Effector CD8-positive, alpha-beta T cell (primary cell): ENCODE measurements around the gene ACVRL1.
"Not testable (repeated sequence)": the region's sequence is repeated elsewhere in the genome, so short reads cannot be mapped to it uniquely, and the experiment has no call there.

Experiments
- DNase-seq: peaks from one replicate; lab custom pipeline; 2025; lab: John Stamatoyannopoulos, UW

Gene ACVRL1

GRCh38 chr12:51874000-51874399 lies 33.3 kb upstream of the ACVRL1 start:
- no peak for DNase-seq

DNA sequence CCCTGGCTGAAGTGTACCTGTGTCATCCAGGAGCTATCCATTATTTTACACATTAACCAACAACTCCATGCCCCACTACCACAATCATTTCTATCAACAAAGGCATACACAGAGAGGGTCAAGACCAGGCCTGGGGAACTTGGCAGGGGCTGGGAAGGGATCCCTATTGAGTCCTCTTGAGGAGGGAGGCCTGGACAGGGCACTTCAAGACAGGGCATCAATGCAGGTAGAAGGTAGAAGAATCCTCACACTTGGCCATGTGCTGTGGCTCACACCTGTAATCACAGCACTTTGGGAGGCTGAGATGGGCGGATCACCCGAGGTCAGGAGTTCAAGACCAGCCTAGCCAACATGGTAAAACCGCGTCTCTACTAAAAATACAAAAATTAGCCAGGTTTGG lies 32.8 kb upstream of the ACVRL1 start:
- no peak for DNase-seq

GRCh38 chr12:51879102-51879501 lies 28.2 kb upstream of the ACVRL1 start:
- no peak for DNase-seq

GRCh38 chr12:51883295-51883694 lies 24.0 kb upstream of the ACVRL1 start:
- DNase-seq = no peak

DNA sequence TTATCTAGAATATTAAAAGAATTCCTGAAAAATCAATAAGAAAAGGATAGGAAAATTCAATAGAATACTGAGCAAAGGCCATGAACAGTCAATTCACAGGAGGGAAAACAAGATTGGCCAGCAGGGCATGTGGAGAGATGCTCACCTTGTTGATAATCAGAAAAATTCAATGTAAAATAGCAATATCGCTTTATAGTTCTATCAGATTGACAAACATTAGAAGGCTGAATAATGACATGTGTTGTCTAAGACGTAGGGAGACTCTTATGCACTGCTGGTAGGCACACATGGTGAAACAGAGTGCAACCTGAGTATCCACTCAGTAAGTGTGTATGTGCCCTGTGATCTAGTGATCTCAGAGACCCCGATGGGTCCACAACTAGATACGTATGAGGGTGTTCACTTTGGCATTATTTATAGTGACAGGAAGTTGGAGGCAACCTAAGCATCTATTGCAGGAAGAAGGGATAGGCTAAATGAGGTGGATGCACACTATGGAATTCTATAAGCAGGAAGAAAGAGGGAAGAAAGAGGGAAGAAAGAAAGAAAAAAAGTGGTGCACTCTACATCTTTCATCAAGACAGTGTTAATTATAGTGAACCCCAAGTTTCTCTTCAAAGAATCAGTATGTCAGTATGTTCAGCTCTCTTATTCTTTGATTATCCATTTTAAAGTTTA lies 23.2 kb upstream of the ACVRL1 start:
- DNase-seq = no peak

- DNase-seq = no peak
Observed at GRCh38 chr12:51884676-51885229, 22.6 kb upstream of the ACVRL1 start.

GRCh38 chr12:51885294-51886020 lies 21.8 kb upstream of the ACVRL1 start:
- DNase-seq = not testable (repeated sequence)

DNA sequence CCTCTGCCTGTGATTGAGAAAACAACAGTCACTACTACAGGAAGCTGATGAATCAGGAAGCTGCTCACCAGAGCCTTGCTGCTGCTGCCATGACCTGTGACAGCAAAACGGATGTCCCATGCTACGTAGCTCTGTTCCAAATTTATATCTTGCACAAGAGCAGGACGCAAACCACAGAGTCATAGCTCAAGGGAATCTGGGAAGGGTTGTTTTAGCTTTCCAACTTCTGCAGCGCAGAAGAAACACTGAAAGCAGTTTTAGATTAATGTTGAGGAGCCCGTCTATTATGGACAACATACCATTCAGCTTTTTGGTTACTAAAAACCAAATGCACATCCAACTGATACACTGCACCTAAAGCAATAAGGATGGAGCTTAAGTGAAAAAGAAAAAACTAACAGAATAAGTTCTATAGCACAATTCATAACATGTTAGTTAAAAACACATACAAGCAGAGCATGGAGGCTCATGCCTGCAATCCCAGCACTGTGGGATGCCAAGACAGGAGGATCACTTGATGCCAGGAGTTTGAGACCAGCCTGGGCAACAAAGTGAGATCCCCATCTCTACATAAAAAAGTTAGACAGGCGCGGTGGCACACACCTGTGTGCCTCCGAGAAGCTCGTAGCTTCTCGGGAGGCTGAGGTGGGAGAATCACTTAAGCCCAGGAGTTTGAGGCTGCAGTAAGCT lies 21.1 kb upstream of the ACVRL1 start:
- no peak for DNase-seq

DNA sequence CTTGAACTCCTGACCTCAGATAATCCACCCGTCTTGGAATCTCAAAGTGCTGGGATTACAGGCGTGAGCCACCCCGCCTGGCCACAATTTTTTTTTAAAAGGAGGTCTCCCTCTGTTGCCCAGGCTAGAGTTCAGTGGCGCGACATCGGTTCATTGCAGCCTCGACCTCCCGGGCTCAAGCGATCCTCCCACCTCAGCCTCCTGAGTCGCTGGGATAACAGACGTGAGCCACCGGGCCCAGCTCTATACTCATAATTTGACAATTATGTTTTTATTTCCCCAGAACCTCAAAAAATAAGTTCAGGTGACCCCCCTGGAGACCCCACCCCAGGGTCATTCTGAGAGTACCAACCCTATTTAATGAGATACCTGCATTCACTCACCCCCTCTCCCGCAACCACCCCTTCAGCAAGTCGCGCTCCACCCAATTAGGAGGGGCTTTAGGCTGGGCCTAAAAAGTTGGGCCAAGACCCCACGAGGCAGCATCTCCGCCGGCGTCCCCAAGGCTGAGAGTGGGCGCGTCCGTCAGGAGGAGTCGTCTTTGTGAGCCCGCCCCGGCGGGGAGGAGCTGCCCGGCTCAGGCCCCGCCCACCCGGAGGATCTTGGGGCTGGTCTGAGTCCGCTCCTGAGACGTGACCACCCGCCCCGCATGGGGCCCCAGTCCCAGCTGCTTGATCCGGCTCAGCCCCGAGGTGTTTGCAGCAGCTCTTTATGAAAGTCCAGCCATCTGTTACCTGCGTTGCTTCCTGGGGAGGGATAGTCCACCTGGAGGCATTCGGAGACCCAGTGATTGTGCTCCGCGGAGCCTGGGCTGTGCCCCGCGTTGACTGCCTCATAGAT lies 19.6 kb upstream of the ACVRL1 start, which contains the start of gene ANKRD33:
Gene ANKRD33, plus strand, starts transcription at position 628 of the 840 bp plus-strand sequence. Its CDS starts 84 bp downstream, at position 712.
- DNase-seq = no peak

GRCh38 chr12:51888316-51889215 lies 18.7 kb upstream of the ACVRL1 start:
- no peak for DNase-seq

DNA sequence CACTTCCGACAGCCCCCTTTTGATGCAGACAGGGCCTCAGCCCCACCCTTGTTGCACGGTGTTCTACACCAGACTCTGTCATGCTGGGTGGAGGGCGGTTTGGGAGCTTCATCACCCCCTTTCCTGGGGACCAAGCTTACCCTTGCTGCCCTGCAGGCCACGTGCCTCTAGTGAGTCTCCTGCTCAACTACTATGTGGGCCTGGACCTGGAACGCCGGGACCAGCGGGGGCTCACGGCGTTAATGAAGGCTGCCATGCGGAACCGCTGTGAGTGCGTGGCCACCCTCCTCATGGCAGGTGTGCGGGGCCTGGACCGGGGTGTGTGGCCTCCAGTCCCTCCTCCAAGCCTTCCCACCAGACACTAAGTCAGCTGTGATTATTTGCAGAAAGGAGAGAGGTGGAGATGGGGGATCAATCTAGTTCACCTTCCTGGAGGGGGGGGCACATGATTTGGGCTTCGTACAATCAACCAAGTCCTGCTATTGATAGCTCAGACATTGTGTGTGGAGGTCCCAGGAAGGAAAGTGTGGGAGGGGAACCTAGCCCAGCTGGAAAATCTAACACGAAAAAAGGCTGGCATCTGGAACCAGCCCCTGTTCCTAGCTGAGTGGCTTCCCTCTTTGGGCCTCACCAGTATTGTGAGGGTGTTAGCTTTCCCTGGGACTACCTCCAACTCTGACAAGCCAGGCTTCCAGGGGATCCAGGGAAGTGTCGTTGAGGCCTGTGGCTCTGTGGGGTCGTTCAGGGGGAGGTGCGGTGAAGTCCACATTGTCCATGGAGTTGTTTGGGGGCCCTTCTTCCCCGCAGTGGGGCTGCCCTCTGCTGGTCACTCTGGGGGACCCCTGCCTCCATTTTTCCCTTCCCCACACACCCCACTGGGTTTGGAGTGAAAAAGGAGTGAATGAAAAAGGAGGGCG lies 17.8 kb upstream of the ACVRL1 start:
- DNase-seq = no peak

DNA sequence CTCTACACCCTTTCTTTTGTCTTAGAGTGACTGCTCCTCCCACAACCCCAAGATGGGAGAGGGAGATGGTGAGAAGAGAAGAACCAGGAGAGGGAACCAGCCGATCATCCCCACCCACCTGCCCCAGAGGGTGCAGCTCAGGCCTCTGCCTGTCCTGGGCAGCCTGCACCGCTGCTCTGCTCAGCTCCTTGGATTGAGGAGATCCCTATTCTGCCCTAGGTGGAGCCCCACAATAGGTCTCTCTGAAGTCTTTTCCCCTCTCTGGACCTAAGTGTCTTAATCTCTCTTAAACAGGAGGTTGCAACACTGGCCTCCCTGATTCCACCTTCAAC lies 17.2 kb upstream of the ACVRL1 start:
- no peak for DNase-seq

- no peak for DNase-seq
Observed at GRCh38 chr12:51890511-51891171, 16.7 kb upstream of the ACVRL1 start.

DNA sequence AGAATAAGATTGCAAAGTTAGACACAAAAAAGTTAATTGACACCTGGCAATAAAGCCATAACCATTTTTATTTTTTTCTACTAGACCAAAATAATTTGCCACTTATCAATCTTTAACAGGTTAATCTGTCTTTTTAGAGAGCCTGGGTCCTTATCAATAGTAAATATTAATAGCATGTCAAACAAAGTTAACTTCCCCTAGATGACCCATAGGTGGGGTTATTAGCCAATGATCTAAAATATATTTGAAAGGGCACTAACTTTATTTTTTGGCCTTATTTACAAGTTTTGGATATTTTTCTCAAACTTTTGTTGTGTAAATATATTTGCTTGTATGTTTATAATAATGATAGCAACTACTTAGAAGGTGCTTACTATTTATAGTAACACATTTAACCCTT lies 15.5 kb upstream of the ACVRL1 start:
- DNase-seq = no peak

- no peak for DNase-seq
Observed at GRCh38 chr12:51893786-51894185, 13.5 kb upstream of the ACVRL1 start.

DNA sequence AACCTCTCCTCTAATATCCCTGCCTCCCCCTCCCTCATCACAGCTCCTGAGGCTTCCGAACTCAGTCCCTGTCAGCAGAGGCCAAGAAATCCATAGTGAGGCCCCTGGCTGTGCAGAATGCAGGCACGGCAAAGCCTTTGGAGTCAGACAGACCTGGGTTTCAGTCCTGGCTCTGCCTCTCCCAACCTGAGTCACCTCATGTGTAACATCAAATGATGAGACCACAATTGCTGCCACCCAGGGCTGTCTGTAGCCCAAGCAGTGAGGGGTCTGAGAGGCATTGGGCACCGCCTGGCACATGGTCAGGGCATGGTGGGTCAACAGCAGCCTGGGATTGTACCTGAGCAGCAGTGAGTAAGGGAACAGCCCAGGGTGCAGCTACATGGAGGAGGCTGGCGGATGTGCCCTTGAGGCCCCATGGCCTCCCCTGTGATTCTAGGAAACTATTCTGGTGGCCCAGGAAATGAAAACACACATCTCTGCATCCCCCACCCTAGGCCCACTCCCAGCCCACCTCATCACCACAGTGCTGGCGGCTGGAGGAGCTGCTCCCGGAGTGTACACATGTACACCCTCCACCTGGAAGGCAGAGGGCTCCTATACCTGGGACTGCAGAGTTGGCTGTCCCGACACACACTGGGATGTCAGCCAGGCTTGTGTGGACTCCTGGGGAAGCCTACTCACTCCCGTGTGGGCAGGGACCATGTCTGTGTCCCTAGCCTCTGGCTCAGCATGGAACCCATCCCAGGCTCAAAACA lies 11.7 kb upstream of the ACVRL1 start:
- DNase-seq = no peak

GRCh38 chr12:51896236-51896635 lies 11.1 kb upstream of the ACVRL1 start:
- DNase-seq = no peak

GRCh38 chr12:51897181-51897580 lies 10.1 kb upstream of the ACVRL1 start:
- no peak for DNase-seq
